DND-41 (cell line): Measurements from ENCODE around the gene MAZ.

Experiments
- ATAC-seq: fragments of 200-7000 bp; cut with Tn5 transposase; 3 replicates; pipeline ENCODE4 v1.9.1; 2021; ENCODE audit warnings: low read depth; ENCODE audit not compliant: insufficient read depth
- DNase-seq: peaks from one replicate; pipeline ENCODE4 v3.0.0-alpha.2; 2020
- H2AFZ ChIP-seq: 2 replicates; pipeline ENCODE4 v1.6.0; 2012; ENCODE audit warnings: low read depth, low read length
- H3K27ac ChIP-seq: 2 replicates; pipeline ENCODE4 v1.5.1; 2012; ENCODE audit warnings: low read length, inconsistent platforms
- H3K27me3 ChIP-seq: fragments of 200-600 bp; sonication (generic); 2 replicates; pipeline ENCODE4 v1.6.0; 2012; ENCODE audit warnings: low read length, mild to moderate bottlenecking, inconsistent platforms; ENCODE audit not compliant: insufficient read depth, poor library complexity
- H3K36me3 ChIP-seq: 2 replicates; pipeline ENCODE4 v1.5.1; 2012; ENCODE audit warnings: low read length, inconsistent platforms; ENCODE audit not compliant: insufficient read depth
- H3K4me1 ChIP-seq: 2 replicates; pipeline ENCODE4 v1.5.1; 2012; ENCODE audit warnings: mild to moderate bottlenecking, low read length; ENCODE audit not compliant: insufficient read depth
- H3K4me2 ChIP-seq: 2 replicates; pipeline ENCODE4 v1.6.0; 2012; ENCODE audit warnings: mild to moderate bottlenecking, moderate library complexity, low read length, inconsistent platforms; ENCODE audit not compliant: insufficient read depth
- H3K4me3 ChIP-seq, 2 experiments: fragments of 200-600 bp in 1 of 2; shearing (Covaris generic) in 1 of 2; 2 replicates each; pipeline ENCODE4 v1.5.1; 2012 to 2016; ENCODE audit warnings: inconsistent platforms in 2 of 2, low read length in 2 of 2, mild to moderate bottlenecking in 2 of 2, low read depth in 1 of 2, moderate library complexity in 1 of 2
- H3K79me2 ChIP-seq: 2 replicates; pipeline ENCODE4 v1.6.0; 2012; ENCODE audit warnings: low read length, inconsistent platforms; ENCODE audit not compliant: insufficient read depth
- H3K9ac ChIP-seq: 2 replicates; pipeline ENCODE4 v1.6.0; 2012; ENCODE audit warnings: low read depth, mild to moderate bottlenecking, inconsistent platforms, low read length, moderate library complexity
- H3K9me3 ChIP-seq: 2 replicates; pipeline ENCODE4 v1.5.1; 2012; ENCODE audit warnings: low read length, moderate library complexity, mild to moderate bottlenecking, inconsistent platforms; ENCODE audit not compliant: insufficient read depth, severe bottlenecking
- H4K20me1 ChIP-seq: 2 replicates; pipeline ENCODE4 v1.6.0; 2012; ENCODE audit warnings: low read length; ENCODE audit not compliant: insufficient read depth
- EZH2 ChIP-seq: IDR thresholded peaks from 3 replicates; pipeline ENCODE4 v1.6.1; 2012; ENCODE audit warnings: borderline replicate concordance, low read depth, mild to moderate bottlenecking, moderate library complexity, low read length, inconsistent platforms; ENCODE audit not compliant: severe bottlenecking
- TF ChIP-seq, protein P1 (sequence below): IDR thresholded peaks from 2 replicates; pipeline ENCODE4 v1.5.1; 2012; ENCODE audit warnings: borderline replicate concordance, low read length, moderate library complexity, mild to moderate bottlenecking; ENCODE audit not compliant: poor library complexity, severe bottlenecking; ENCODE audit errors: extremely low read depth

MAZ gene

DNA sequence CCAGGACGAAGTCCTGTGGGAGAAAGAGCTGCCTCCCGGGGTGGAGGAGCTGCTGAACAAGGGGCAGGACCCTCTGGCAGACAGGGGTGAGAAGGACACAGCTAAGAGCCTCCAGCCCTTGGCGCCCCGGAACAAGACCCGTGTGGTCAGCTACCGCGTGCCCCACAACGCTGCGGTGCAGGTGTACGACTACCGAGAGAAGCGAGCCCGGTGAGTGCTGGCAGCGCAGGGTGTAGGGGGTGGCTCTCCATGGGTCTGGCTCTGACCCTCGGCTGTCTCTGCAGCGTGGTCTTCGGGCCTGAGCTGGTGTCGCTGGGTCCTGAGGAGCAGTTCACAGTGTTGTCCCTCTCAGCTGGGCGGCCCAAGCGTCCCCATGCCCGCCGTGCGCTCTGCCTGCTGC lies 35.3 kb downstream of the MAZ start:
- Histone ChIP-seq H3K4me3 (no peak overlapping the region), H3K4me2 (no peak overlapping the region), H3K27ac (no peak overlapping the region), H3K79me2 (no peaks in the 10 kb centered on the region), H3K9ac (no peak overlapping the region), H3K9me3 (no peaks in the 10 kb centered on the region), H3K27me3 (no peaks in the 10 kb centered on the region), H2AFZ (no peak overlapping the region), H3K36me3 (no peaks in the 10 kb centered on the region), H4K20me1 (no peaks in the 10 kb centered on the region), H3K4me1 (no peaks in the 10 kb centered on the region)
- TF ChIP-seq, protein P1, sequence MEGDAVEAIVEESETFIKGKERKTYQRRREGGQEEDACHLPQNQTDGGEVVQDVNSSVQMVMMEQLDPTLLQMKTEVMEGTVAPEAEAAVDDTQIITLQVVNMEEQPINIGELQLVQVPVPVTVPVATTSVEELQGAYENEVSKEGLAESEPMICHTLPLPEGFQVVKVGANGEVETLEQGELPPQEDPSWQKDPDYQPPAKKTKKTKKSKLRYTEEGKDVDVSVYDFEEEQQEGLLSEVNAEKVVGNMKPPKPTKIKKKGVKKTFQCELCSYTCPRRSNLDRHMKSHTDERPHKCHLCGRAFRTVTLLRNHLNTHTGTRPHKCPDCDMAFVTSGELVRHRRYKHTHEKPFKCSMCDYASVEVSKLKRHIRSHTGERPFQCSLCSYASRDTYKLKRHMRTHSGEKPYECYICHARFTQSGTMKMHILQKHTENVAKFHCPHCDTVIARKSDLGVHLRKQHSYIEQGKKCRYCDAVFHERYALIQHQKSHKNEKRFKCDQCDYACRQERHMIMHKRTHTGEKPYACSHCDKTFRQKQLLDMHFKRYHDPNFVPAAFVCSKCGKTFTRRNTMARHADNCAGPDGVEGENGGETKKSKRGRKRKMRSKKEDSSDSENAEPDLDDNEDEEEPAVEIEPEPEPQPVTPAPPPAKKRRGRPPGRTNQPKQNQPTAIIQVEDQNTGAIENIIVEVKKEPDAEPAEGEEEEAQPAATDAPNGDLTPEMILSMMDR: no peak
- no peak for TF ChIP-seq EZH2
- ATAC-seq (no peak), DNase-seq (no peak)

DNA sequence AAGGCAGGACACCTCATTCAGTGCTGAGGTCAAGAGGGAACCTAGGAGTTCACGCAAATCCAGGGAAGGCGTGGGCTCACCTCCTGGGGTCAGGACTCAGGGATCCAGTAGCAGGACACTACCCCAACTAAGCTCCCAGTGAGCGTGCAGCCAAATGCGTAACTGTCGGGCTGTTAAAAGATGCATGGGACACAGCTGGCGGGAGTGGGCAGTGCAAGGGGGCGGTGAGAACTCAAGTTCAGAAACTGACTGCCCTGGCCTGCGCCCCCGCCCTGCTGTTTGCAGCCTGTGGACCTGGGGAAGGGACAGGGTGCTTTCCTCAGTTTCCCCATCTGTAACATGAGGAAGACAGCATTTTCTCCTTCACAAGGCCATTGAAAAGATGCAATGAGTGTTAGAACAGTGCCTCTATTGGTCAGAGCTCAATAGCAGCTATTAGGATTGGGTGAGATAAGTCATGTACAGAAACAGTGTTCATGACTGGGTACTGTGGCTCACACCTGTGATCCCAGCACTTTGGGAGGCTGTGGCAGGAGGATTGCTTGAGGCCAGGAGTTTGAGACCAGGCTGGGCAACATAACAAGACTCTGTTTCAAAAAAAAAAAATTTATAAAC lies 36.5 kb downstream of the MAZ start:
- ATAC-seq (peak; percentile 44; the same call in 2 of the 3 replicates), DNase-seq (no peak)
- Histone ChIP-seq H3K27me3 (no peaks in the 10 kb centered on the region), H3K79me2 (no peaks in the 10 kb centered on the region), H3K4me3 (no peak overlapping the region), H3K36me3 (no peaks in the 10 kb centered on the region), H2AFZ (no peak overlapping the region), H3K9ac (no peak overlapping the region), H3K4me2 (no peak overlapping the region), H3K4me1 (no peaks in the 10 kb centered on the region), H3K27ac (no peak overlapping the region), H4K20me1 (no peaks in the 10 kb centered on the region), H3K9me3 (no peaks in the 10 kb centered on the region)
- no peak for TF ChIP-seq EZH2
- TF ChIP-seq, protein P1: peak; percentile 37

DNA sequence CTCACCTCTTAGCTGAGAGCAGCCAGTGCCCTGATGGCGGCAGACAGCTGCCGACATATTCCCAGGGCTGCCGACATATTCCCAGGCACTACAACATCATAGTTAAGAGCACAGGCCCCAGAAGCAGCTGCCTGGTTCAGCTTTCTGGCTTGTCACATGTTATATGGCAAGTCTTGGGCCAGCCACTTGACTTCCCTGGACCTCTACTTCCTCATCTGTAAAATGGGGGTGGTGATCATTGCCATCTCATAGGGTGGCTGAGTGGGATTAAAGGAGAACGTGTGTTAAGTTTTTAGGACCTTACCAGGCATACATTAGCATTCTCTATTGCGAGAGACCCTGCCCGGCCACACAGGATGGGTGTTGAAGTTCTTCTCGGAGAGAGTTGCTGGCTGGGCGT lies 37.6 kb downstream of the MAZ start:
- Histone ChIP-seq H3K4me2 (no peak overlapping the region), H3K36me3 (no peaks in the 10 kb centered on the region), H3K9ac (no peak overlapping the region), H4K20me1 (no peaks in the 10 kb centered on the region), H2AFZ (no peak overlapping the region), H3K9me3 (no peaks in the 10 kb centered on the region), H3K27ac (no peak overlapping the region), H3K27me3 (no peaks in the 10 kb centered on the region), H3K79me2 (no peaks in the 10 kb centered on the region), H3K4me3 (no peak overlapping the region), H3K4me1 (peaks cover 2% of the 10 kb centered on the region; the same call in 1 of the 2 replicates)
- TF ChIP-seq EZH2: no peak
- TF ChIP-seq, protein P1: no peak
- ATAC-seq: no peak
- DNase-seq: no peak
